Measurements from ENCODE around the gene TTC9C. TPM values are rescaled to one million over a fixed set of nuclear protein-coding genes. Genes with fewer than 3 reads are reported as not detected.
A peak's percentile ranks its signal among the peaks of the same experiment; 100 is the strongest.

TTC9C gene
- total RNA-seq, 1 donor from 2014 or later, result 35.7 TPM

GRCh38 chr11:62771144-62772021, 43.1 kb downstream of the TTC9C start, which contains the start of gene TAF6L:
Gene TAF6L (plus strand): TSS chr11:62771396. CDS start chr11:62775784, 4,388 bp downstream.
- DNase-seq (ENCODE audit: low read depth), result peak; percentile 70
- TF ChIP-seq CTCF (conservative IDR thresholded peaks at IDR 0.05; ENCODE audit: low read depth, low read length), result no peak
- H3K4me3 ChIP-seq (ENCODE audit: low read depth, low read length), result peak within 1 kb of the TSS; percentile 62

- no peak overlapping the region for H3K4me3 ChIP-seq (ENCODE audit: low read depth, low read length)
- TF ChIP-seq CTCF (conservative IDR thresholded peaks at IDR 0.05; ENCODE audit: low read depth, low read length), result no peak
- DNase-seq (ENCODE audit: low read depth), result no peak
Observed at GRCh38 chr11:62774407-62774806, 46.1 kb downstream of the TTC9C start.

GRCh38 chr11:62775646-62776045, 47.4 kb downstream of the TTC9C start:
- no peak for TF ChIP-seq CTCF (conservative IDR thresholded peaks at IDR 0.05; ENCODE audit: low read depth, low read length)
- no peak overlapping the region for H3K4me3 ChIP-seq (ENCODE audit: low read depth, low read length)
- DNase-seq (ENCODE audit: low read depth), result no peak

- H3K4me3 ChIP-seq (ENCODE audit: low read depth, low read length), result no peak overlapping the region
- TF ChIP-seq CTCF (conservative IDR thresholded peaks at IDR 0.05; ENCODE audit: low read depth, low read length), result no peak
- DNase-seq (ENCODE audit: low read depth), result no peak
Observed at GRCh38 chr11:62777389-62777788, 49.1 kb downstream of the TTC9C start.

- no peak overlapping the region for H3K4me3 ChIP-seq (ENCODE audit: low read depth, low read length)
- DNase-seq (ENCODE audit: low read depth), result no peak
- no peak for TF ChIP-seq CTCF (conservative IDR thresholded peaks at IDR 0.05; ENCODE audit: low read depth, low read length)
Observed at GRCh38 chr11:62778441-62778840, 50.2 kb downstream of the TTC9C start.

- no peak for TF ChIP-seq CTCF (conservative IDR thresholded peaks at IDR 0.05; ENCODE audit: low read depth, low read length)
- H3K4me3 ChIP-seq (ENCODE audit: low read depth, low read length), result no peak overlapping the region
- DNase-seq (ENCODE audit: low read depth), result no peak
Observed at GRCh38 chr11:62782753-62783152, 54.5 kb downstream of the TTC9C start.

Data from epithelial cell of proximal tubule (primary cell).